ENCODE measurements around the gene TPSB2.

The TPSB2 gene

DNA sequence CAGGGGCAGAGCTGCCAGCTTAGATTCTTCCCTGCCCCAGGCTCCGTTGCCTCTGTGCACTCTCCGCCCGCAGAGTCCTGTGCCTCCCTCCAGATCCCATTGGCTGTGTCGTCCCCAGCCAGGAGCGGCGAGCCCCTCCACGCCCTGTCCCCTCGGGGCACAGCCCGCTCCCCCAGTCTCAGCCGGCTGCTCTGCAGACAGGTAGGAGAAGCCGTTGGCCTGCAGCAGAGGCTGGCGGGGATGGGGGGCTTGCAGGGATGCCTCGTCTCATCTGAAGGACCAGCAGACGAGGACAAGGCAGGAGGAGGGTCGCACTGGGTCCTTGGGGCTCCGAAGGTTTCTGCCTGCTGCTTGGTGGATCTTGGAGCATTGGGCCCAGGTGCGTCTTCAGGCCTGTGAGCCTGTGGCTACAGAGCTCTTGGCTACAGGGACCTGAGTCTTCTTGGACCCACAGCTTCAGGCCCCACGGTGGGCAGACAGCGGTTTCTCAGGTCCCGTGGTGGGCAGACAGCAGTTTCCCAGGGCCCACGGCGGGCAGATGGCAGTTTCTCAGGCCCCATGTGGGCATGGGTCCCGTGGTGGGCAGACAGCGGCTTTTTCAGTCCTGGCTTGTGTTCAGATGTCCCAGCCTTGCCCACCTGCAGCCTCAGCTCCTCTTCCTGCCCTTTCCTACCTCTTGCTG, 10.9 kb downstream of the TPSB2 start:
- DNase-seq, result no peak

DNA sequence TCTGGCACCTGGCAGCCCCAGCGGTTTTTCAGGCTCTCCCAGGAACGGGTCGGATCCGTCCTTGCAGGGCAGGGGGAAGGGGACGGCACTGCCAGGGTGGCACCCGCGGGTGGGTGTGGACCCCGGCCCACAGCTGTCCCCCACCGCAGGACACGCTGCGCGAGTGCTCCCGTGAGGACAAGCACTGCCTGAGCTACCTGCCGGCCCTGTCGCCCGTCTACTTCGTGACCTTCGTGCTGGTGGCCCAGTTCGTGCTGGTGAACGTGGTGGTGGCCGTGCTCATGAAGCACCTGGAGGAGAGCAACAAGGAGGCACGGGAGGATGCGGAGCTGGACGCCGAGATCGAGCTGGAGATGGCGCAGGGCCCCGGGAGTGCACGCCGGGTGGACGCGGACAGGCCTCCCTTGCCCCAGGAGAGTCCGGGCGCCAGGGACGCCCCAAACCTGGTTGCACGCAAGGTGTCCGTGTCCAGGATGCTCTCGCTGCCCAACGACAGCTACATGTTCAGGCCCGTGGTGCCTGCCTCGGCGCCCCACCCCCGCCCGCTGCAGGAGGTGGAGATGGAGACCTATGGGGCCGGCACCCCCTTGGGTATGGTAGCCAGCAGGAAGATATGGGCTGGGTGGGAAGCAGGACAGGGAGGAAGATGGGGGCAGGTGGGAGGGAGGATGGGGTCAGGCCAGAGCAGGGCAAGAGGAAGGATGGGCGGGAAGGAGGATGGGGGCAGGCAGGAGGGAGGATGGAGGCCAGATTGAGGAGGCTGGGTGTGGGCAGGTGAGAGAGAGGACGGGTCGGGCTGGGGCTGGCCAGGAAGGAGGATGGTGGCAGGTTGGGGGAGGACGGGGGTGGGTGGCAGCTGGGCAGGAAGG, 11.7 kb downstream of the TPSB2 start:
- DNase-seq, result no peak

DNA sequence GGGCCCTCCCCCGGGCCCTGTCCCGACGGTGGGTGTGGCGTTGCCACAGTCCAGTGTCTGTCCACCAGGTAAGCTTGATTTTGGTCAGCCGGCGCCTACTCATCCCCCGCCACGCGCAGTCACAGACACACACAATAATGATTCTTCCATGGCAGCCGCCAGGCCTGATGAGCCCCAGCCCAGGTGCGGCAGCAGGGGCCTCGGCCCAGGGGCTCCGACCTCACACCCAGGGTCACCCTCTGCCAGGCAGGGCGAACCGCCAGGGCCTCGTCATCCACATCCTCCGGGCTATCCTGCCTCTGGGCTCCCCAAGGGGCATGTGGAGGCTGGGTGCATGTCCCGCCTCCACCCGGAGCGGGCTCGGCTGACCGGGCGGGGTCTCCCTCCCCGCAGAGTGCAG, 12.5 kb downstream of the TPSB2 start:
- no peak for DNase-seq

DNA sequence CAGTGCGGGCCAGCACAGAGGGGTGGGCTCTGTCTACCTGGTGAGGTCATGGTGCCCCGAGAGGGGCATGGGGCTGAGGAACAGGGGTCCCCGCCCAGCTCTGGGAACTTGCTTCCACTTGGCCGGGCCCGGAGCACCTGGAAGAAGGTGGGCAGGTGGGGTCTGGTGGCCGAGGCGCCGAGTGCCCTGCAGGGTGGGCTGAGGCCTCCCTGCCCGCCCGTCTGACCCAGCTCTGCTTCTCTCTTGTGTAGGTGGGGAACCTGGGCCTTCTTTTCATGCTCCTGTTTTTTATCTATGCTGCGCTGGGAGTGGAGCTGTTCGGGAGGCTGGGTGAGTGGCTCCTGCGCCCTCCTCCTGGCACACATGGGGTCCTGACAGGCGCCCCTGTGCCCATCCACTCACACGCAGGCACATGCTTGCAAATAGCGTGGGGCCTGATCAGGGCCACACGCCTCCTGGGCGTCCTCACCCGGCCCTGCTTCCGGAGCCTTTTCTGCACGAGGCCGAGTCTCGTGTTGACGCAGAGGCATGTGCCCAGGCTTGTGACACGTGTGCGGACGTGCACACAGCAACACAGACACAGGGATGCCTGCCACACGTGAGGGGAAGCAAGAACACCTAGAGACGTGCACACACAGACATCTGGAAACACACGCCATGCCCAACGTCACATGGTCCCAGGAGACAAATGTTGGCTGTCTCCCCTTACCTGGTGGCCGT, 13.1 kb downstream of the TPSB2 start:
- DNase-seq, result no peak

DNA sequence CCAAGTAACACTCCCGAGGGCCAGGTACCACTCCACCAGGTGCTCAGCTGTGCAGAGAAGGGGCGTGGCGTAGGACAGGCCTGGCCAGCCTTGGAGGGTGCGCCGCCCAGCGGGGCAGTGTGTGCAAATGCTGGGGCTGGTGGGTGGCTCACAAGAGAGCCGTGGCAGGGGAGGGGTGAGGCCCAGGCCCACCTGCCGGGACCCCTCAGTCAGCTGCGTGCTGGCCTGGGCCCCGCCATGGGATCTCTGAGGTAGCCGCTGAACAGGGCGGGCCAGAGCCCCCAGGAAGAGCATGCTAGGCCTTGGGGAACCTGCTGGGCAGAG, 13.7 kb downstream of the TPSB2 start:
- no peak for DNase-seq

DNA sequence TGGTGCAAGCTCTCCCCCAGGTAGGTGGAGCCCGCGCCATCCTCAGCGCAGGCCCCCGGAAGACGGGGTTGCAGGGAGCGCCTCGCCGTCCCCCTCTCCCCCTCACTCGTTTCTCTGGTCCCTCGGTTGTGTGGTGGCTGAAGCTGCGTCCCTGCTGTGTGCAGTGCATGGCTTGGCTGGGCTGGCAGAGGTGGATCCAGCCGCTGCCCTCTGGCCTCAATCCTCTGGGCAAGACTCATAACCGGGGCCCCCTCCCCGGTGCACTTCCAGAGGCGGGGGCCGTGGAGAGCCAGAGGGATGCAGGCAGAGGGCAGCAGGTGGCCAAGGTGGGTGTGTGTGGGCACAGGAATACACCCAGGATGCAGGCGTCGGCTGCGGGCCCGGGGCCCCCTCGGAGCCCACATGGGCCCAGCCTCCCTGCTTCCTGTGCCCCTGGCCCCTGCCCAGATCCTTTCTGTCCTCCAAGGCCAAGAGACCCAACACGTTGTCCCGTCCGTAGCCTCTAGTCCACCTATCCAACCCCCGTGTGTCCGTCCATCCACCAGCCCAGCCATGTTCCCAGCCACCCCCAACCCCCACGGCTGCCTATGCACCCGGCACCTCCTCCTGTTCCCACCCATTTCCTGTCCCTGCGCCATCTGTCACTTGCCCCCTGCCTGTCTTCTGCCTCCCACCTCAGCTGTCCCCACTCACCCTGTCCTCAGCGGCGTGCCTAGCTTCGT, 14.2 kb downstream of the TPSB2 start:
- DNase-seq, result no peak

DNA sequence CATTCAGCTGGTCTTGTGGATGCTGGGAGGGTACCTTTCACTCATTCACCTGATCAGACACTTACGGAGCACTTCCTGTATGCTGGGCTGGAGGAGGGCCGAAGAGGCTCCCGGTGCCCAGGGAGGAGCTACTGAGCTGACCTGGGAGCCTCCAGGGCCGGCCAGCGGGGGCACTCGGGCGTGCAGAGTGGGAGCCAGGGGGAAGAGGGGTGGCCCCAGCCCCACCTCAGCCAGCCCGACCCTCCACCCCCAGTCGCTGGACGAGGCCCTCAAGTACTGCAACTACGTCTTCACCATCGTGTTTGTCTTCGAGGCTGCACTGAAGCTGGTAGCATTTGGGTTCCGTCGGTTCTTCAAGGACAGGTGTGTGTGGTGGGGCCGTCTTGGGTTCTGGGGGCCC, 15.3 kb downstream of the TPSB2 start:
- DNase-seq, result no peak

DNA sequence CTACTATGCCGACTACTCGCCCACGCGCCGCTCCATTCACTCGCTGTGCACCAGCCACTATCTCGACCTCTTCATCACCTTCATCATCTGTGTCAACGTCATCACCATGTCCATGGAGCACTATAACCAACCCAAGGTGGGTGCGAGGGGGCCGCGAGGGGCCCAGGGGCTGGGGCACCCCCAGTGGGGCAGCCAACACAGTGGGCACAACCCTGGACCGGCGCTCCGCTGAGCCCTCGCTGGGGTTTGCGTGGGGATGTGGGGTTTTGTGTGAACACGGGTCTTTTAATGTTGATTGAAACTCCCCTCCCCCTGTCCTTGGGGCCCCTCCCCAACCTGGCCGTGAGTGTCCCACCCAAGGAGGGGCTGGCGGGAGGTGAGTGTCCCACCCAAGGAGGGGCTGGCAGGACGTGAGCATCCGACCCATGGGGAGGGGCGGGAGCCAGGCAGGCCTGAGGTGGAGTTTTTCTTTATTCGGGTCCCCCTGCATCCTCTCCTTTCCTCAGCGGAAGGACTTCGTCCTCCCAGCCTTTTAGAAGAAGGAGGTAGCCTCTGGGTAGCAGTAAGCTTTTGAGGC, 16.1 kb downstream of the TPSB2 start:
- no peak for DNase-seq

DNA sequence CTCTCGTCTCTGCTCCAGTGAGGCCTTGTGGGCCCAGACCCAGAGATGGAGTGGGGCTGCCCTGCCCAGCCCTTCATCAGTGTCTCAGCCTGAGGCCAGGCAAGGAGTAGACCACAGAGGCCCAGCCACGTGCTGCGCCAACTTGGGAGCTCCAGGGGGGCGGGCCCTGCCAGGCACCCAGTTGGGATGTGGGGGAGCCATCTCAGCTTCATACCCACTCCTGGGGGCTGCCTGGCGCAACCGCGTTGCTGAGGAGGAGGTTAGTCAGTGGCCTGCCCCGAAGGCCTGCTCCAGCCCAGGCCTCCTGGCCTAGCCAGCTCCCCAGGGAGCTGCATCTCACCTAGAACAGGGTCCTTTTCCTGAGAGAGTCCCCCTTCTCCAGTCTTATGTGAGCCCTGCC, 16.8 kb downstream of the TPSB2 start:
- no peak for DNase-seq

DNA sequence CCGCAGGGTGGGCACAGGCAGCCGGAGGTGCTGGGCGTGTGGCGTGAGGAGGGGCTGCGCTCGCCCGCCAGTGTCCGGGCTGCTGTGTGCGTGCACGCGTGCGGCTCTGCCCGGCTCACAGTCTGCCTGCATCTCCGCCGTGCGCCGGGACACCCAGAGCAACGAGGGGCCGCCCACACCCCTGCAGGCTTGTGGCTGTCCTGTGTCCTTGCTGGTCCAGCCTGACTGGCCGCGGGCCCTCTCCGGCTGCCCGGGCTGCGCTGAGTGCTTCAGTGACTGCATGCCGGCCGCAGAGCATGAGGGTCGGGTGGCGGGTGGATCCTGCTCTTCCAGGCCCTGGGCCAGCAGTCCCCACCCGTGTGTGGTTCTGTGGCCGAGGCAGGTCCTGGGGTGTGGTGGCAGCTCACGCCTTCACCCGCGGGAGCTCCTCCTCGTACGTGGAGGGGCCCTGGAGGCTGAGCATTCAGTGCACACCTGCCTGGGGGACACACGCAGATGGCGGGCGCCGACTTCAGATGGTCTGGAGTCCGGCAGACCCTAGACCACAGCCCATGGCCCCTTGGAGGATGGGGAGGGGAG, 17.3 kb downstream of the TPSB2 start:
- no peak for DNase-seq

DNA sequence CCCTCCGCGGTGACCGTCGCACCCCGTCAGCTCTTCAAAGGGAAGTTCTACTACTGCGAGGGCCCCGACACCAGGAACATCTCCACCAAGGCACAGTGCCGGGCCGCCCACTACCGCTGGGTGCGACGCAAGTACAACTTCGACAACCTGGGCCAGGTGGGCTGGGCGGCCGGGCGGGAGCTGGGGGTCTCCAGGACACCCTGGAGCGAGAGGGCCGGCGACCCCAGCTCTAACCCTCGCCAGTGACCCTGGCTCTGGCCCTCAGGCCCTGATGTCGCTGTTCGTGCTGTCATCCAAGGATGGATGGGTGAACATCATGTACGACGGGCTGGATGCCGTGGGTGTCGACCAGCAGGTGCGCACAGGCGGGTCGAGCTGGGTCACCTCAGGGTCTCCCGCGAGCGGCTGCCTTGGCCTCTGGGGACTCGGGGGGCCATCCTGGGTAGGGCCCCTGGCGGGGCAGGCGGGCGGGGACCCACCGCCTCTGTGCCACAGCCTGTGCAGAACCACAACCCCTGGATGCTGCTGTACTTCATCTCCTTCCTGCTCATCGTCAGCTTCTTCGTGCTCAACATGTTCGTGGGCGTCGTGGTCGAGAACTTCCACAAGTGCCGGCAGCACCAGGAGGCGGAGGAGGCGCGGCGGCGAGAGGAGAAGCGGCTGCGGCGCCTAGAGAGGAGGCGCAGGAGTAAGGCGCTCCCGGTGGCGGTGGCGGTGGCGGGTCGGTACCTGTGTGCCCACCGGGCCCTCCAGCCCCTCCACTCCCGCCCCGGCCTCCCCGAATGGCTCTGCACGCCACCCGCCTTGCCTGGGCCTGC, 18.3 kb downstream of the TPSB2 start:
- DNase-seq, result no peak

DNA sequence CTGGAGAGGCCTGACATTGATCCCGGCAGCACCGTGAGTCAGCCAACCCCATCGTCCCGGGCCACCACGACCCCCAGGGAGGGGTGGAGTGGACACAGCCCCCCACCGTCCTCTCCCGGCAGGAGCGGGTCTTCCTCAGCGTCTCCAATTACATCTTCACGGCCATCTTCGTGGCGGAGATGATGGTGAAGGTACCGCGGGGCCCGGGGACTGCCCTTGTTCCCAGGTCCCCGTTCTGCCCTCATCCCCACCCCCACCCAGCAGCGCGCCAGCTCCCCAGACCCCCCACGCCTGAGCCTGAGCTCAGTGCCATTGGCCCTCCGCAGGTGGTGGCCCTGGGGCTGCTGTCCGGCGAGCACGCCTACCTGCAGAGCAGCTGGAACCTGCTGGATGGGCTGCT, 19.5 kb downstream of the TPSB2 start:
- DNase-seq, result no peak

DNA sequence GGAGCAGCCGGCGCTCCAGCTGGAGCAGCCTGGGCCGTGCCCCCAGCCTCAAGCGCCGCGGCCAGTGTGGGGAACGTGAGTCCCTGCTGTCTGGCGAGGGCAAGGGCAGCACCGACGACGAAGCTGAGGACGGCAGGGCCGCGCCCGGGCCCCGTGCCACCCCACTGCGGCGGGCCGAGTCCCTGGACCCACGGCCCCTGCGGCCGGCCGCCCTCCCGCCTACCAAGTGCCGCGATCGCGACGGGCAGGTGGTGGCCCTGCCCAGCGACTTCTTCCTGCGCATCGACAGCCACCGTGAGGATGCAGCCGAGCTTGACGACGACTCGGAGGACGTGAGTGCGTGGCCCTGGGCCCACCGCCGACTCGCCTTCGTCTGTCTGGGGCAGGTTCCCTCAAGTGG, 20.9 kb downstream of the TPSB2 start:
- no peak for DNase-seq

DNA sequence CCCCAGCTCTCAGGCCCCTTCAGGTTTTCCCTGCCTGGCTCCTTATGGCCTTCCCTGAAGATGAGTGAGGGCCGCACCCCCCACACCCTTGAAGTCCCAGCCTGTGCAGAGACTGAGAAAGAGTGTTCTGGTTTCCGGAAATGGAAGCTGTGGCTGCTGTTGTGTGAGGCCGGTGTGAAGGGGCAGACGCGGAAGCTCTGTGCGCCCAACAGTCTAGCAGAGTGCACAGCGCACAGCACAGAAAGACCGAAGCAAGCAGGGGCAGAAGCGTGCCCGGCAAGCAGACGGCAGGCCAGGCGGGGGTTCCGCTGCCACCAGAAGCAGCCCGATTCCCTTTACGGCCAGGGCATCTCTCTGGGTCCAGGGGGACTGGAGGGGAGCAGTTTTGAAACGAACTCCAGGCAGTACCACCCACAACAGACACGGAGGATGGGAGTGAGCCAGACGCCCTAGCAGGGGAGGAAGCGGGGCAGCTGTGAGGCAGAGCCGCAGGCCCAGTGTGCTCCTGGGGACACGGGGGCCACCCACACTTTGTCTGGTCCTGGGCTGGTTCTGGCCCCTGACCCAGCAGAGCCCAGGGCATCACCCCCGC, 21.6 kb downstream of the TPSB2 start:
- DNase-seq, result peak in 1 of 2 experiments; percentile 13

DNA sequence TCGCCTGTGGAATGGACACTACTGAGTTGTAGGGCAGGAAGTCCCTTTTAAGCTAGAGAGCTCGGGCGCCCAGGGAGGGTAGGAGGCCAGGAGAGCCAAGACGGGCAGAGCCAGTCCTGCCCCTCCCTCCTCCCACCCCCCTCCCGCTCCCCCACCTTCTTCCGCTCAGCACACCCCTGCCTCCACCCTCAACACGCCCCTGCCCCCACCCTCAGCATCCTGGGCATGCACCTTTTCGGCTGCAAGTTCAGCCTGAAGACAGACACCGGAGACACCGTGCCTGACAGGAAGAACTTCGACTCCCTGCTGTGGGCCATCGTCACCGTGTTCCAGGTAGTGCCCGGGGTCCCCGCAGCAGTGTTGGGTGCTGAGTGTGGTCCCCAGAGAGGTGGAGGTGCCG, 23.2 kb downstream of the TPSB2 start:
- no peak for DNase-seq

DNA sequence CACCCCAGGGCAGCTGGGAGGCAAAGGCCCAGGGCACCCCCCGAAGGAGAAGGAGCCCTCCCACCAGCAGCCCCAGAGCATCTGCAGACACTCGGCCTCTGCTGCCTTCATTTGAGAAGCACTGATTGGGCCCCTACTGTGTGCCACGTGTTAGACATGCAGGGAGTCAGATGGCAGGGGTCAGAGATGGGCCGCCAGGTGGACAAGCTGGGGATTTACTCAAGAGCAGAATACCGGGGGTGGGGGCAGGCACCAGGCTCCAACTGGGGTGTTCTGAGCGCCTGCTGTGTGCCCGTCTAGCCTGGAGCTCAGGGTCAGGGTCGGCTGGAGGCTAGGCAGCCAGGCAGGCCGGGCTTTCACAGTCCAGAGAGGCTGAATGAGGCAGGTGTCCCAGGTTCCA, 23.7 kb downstream of the TPSB2 start:
- no peak for DNase-seq

DNA sequence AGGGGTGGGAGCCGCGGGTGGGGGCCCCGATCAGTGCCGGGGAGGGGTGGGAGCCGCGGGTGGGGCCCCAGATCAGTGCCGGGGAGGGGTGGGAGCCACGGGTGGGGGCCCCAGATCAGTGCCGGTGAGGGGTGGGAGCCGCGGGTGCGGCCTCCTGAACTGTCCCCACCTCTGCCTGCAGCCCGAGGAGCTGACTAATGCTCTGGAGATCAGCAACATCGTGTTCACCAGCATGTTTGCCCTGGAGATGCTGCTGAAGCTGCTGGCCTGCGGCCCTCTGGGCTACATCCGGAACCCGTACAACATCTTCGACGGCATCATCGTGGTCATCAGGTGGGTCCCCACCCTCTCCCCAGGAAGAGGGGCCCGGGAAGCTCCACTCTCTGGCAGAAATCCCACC, 25.1 kb downstream of the TPSB2 start:
- DNase-seq, result no peak

DNA sequence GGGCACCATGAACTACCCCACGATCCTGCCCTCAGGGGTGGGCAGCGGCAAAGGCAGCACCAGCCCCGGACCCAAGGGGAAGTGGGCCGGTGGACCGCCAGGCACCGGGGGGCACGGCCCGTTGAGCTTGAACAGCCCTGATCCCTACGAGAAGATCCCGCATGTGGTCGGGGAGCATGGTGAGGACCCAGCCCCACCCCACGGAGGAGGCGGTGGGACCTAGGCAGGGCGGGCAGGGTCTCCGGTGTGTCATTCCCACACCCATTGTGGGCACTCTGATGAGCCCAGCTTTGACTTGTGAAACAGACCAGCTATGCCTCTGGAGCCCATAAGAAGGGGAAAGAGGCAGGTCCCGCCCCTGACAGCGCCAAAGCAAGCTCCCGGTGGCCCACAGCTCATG, 27.7 kb downstream of the TPSB2 start:
- DNase-seq, result no peak

DNA sequence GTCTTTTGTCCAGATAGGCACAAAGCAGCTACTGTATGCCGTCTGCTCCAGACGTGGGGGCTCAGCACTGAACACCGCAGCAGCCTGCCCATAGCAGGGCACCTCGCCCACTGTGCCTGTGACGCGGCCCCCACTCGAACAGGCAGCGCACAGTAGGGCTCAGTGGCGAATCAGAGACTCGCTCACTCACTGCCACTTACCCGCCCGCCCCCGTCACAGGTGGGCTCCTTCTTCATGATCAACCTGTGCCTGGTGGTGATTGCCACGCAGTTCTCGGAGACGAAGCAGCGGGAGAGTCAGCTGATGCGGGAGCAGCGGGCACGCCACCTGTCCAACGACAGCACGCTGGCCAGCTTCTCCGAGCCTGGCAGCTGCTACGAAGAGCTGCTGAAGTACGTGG, 28.5 kb downstream of the TPSB2 start:
- no peak for DNase-seq

DNA sequence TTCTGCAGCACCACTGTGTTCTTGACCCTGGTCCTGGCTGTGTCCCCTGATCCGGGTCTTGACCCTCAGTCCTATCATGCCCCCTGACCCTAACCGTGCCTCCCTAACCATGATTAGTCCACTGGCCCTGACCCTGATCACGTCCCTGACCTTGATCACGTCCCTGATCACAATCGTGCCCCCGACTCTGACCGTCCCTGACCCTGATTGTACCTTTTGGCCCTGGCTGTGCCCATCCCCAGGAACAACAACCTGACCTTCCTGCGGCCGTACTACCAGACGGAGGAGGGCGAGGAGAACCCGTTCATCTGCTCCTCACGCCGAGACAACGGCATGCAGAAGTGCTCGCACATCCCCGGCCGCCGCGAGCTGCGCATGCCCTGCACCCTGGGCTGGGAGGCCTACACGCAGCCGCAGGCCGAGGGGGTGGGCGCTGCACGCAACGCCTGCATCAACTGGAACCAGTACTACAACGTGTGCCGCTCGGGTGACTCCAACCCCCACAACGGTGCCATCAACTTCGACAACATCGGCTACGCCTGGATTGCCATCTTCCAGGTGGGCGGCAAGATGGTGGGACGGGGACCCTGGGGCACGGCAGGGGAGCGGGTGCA, 29.9 kb downstream of the TPSB2 start:
- no peak for DNase-seq

Measured in activated CD4-positive, alpha-beta T cell treated with anti-CD3 and anti-CD28 coated beads, Interleukin-2, amount 50 U/mL, for 48 hours (primary cell).